OCI-LY1 (cell line): ENCODE data around the gene SEMA3A.

Experiments used
- CTCF ChIP-seq: fragments of 200-600 bp; sonication (generic), shearing (Covaris generic); IDR thresholded peaks from 2 replicates; pipeline ENCODE4 v1.5.1; 2017; ENCODE audit warnings: mild to moderate bottlenecking, antibody characterized with exemption, low read length, moderate library complexity, mixed read lengths
- EZH2 ChIP-seq: fragments of 200-600 bp; sonication (generic), shearing (Covaris generic); IDR thresholded peaks from 2 replicates; pipeline ENCODE4 v1.8.0; 2017; ENCODE audit warnings: borderline replicate concordance, mixed run types, mild to moderate bottlenecking, antibody characterized with exemption, low read length, moderate library complexity, mixed read lengths

DNA sequence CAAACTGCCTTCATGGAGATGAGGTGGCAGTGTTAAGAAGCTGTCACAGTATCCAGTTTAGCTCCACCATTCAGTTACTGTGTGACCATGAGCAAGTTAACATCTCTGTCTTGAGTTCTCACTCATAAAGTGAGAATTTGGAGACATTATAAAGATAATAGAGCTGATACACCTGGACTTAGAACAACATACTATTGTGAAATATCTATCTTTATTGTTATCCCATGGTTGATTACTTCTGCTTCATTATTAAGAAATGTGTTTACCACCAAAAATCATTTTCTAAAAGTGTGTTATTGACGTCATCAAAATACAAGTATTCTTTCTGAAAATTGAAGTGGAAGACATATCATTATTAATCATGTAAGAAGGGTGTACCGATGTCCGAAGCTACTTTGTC lies 166.9 kb downstream of the SEMA3A start:
- TF ChIP-seq CTCF (no peak), EZH2 (no peak)
